Lower leg skin (tissue), 4 donors: ENCODE data around the gene FKRP. TPM values are rescaled to one million over a fixed set of nuclear protein-coding genes. Genes with fewer than 3 reads are reported as not detected.

Source experiments
- DNase-seq, 2 donors: peaks; one replicate each; pipeline ENCODE4 v3.0.0-alpha.2; 2019; ENCODE audit warnings: low spot score in 2 of 2
- H3K4me3 ChIP-seq: fragments of 200-600 bp; sonication (generic); 2 replicates; pipeline ENCODE4 v1.5.1; 2017; ENCODE audit warnings: mild to moderate bottlenecking, low read depth; ENCODE audit not compliant: poor library complexity, severe bottlenecking
- POLR2A ChIP-seq, 2 donors: fragments of 450-650 bp; IDR thresholded peaks; one replicate each; pipeline ENCODE4 v1.6.1; 2016 to 2017; ENCODE audit warnings: antibody characterized with exemption in 2 of 2, mild to moderate bottlenecking in 1 of 2, moderate library complexity in 1 of 2
- WGBS, 2 donors: methylation state at CpG; one replicate each; pipeline ENCODE4 v1.1.5; 2018; 5-methylcytosine and 5-hydroxymethylcytosine counted together
- intact Hi-C: fragments of 100-400 bp; cut with DNase I; formaldehyde crosslinking; loops from one replicate; pipeline ENCODE4 v1.15.0; 2023; ENCODE audit warnings: low total_unique reads
- total RNA-seq, 4 donors: library from RNA; depleted of rRNA; stranded (reverse); fragments of >200 nt; gene quantifications; one replicate each; pipeline ENCODE4 v1.1.0, GENCODE V29; 2016
- TF ChIP-seq, protein P1 (sequence below), 3 donors: fragments of 450-650 bp; IDR thresholded peaks; one replicate each; pipeline ENCODE4 v1.5.1; 2016; ENCODE audit warnings: antibody characterized with exemption in 3 of 3, mild to moderate bottlenecking in 3 of 3, moderate library complexity in 2 of 3

Gene FKRP
- total RNA-seq, 4 donors from 2014 or later = 9.4 to 16.1 (median 12.8) TPM

DNA sequence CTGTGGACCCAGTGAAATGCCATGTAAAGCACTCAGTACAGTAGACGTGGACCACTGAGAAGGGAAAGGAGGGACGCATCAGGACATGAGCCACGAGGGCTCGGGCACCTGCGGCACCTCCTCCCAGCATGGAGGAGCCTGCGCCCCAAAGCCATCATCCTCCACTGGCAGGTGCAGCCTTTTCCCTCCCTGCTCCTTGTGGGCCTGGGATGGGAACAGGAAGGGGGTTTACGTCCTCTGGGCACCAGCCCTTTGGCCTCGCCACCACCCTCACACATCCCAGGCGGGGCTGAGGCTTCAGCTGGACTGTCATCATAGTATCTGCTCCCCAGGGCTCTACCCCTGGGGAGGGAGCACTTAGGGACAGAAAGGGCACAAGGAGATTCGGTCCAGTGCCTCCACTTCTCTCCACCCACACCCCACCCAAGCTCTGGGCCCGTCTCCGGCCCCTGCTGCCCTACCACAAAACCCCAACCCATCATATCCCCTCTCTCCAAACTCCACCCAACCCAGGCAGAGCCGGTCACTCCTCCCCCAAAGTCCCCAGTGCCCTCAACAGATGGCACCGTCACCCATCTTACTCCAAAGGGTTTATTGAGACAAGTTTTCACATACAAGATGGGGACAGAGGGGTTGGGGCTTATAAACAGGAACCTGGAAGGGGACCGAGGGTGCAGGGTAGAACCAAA is 26.8 kb upstream of the FKRP start:
- 75 to 83% methylated on average over 15 of the region's 15 CpGs for WGBS, 2 donors
- H3K4me3 ChIP-seq = no peak overlapping the region
- TF ChIP-seq, protein P1, sequence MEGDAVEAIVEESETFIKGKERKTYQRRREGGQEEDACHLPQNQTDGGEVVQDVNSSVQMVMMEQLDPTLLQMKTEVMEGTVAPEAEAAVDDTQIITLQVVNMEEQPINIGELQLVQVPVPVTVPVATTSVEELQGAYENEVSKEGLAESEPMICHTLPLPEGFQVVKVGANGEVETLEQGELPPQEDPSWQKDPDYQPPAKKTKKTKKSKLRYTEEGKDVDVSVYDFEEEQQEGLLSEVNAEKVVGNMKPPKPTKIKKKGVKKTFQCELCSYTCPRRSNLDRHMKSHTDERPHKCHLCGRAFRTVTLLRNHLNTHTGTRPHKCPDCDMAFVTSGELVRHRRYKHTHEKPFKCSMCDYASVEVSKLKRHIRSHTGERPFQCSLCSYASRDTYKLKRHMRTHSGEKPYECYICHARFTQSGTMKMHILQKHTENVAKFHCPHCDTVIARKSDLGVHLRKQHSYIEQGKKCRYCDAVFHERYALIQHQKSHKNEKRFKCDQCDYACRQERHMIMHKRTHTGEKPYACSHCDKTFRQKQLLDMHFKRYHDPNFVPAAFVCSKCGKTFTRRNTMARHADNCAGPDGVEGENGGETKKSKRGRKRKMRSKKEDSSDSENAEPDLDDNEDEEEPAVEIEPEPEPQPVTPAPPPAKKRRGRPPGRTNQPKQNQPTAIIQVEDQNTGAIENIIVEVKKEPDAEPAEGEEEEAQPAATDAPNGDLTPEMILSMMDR (IDR thresholded peaks at IDR 0.05) = no peak
- no peak for TF ChIP-seq POLR2A (IDR thresholded peaks at IDR 0.05)
- intact Hi-C loops = no loop called here
- DNase-seq = no peak

GRCh38 chr19:46719629-46720502 is 26.0 kb upstream of the FKRP start:
- 74 to 77% methylated on average over 23 to 25 of the region's 25 CpGs for WGBS, 2 donors
- intact Hi-C loops = no loop called here
- no peak for DNase-seq
- H3K4me3 ChIP-seq = no peak overlapping the region
- TF ChIP-seq, protein P1 (IDR thresholded peaks at IDR 0.05) = no peak
- TF ChIP-seq POLR2A (IDR thresholded peaks at IDR 0.05) = no peak

GRCh38 chr19:46720503-46721239 is 25.2 kb upstream of the FKRP start:
- TF ChIP-seq POLR2A (IDR thresholded peaks at IDR 0.05) = no peak
- TF ChIP-seq, protein P1 (IDR thresholded peaks at IDR 0.05) = no peak
- no peak overlapping the region for H3K4me3 ChIP-seq
- DNase-seq = no peak
- WGBS, 2 donors = 93 to 95% methylated on average over 22 of the region's 22 CpGs
- intact Hi-C loops = no loop called here

- TF ChIP-seq, protein P1 (IDR thresholded peaks at IDR 0.05) = no peak
- TF ChIP-seq POLR2A (IDR thresholded peaks at IDR 0.05) = no peak
- H3K4me3 ChIP-seq = no peak overlapping the region
- DNase-seq = no peak
- 93 to 95% methylated on average over 15 to 16 of the region's 16 CpGs for WGBS, 2 donors
- intact Hi-C loops = no loop called here
Observed at GRCh38 chr19:46721269-46722003, 24.4 kb upstream of the FKRP start.

DNA sequence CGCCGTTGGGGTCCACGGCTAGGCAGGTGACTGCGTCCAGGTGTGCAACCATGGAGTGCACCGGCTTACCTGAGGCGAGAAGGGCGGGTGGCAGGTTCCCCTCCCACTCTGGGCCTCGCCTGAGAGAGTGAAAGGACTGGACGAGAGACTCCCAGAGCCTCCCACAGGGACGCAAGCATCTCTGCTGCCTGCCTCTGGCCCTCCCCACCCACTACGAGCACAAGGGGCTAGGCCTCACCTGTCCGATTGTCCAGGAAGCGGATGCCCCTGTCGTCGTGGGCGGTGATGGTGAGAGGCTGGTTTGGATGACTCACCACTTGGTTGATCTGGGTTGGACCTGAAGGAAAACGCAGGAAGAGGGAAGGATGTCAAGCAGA is 23.9 kb upstream of the FKRP start:
- intact Hi-C loops = no loop called here
- 87 to 90% methylated on average over 12 to 17 of the region's 17 CpGs for WGBS, 2 donors
- TF ChIP-seq, protein P1 (IDR thresholded peaks at IDR 0.05) = no peak
- no peak for TF ChIP-seq POLR2A (IDR thresholded peaks at IDR 0.05)
- no peak overlapping the region for H3K4me3 ChIP-seq
- DNase-seq = no peak
